NCI-H2029 (cell line): ENCODE results near the gene ARF3.
A peak's percentile ranks its signal among the peaks of the same experiment; 100 is the strongest.

Source experiments
- DNase-seq: peaks from one replicate; lab custom pipeline; 2025; lab: John Stamatoyannopoulos, UW

ARF3 gene

DNA sequence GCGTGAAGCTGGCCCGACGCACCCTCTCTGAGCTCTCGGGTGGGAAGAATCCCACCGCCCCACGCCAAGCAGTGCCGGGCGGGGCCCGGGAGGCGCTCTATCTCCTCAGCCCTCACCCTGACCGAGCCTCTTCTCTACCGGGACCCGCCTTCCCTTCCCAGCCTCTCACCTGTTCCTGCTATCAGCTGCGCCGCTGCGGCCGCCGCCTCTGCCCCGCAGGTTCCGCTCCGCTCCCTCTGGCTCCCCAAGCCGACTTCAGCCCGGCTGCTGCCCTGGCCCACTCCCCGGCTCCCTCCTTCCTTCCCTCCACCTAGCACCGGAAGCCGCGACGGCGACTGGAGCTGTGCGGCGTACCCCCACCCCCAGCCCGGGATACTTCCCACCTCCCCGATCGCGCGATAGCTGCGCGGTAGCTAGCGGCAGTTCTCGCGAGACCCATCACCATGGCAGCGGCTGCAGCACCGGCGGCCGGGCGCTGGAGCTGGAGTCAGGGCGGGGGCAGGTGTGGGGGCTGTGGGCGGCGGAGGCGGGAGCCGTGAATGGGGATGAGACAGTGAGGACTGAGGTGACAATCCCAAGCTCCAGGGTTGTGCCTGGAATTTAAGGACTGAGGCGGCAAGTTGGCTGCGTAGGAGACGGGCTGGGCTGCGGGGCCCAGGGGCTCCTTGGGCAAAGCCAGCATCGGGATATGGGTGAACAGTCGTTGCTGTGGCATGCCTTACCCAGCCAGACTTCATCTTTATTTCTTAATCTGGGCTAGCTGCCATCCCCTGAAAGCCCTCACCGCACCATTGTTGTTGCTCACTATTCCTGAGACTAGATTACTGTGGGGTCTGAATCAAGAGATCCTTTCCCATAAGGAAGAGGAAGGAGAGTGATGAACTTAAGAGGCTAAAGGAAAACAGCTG, at the start of gene ARF3:
Gene ARF3 (minus strand): TSS at position 347 of the 908 bp plus-strand sequence. CDS start 16,392 bp downstream, outside the sequence.
- DNase-seq, result peak; percentile 95

DNA sequence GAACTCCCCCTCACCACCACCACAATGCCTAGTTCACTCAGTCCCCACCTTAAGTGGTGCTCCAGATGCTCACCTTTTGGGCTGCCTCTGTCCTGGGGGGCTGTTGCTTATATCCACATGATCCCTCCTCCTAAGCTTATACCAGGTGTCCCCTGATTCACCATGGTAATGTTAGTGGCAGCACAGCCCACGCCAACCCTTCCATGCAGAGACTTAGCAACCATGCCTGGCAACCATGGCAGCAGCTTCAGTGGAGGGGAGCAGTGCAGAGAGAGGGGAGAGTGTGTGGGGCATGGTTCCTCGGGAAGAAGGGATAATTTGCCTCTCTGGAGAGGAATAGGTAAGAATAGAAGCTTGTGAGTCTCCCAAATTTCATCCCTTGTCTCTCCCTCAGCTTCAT, 43.1 kb upstream of the ARF3 start:
- no peak for DNase-seq

DNA sequence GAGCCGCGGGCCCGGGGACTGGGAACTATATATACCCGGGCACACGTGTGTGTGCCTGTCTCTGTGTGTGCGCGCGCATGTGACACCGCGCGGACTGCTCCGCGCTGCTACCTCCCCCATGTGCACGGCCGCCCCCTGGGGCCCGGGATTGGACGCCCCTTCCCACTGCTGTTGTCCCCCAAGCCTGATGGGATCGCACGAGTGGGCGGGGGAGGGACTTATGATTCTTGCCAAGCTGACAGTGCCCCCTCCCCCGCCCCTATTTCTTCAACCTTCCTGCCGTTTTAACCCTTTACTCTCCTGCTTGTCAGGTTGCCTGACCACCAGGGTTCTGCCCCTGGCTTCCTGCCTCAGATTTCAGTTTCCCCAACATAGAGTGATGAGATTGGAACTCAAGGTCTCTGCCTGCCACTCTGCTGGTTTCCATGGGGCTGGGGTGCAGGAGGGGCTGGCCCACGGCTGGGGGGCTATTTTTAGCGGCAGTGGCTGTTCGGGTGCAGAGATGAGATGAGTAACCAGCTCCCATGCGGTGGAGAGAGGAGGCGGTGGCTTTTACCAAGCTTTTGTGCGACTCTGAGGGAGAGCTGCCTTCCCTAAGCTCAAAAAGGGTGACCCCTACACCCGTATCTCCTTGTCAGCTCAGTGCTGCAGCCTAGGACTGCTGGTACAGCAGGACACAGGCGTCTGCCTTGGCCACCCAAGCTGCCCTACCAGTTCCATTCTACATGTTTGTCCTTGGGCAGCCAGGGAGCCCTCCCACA, 42.3 kb upstream of the ARF3 start, which contains the start of gene DDN:
Gene DDN (minus strand): TSS at position 5 of the 761 bp plus-strand sequence. CDS start 88 bp downstream, outside the sequence.
- no peak for DNase-seq

DNA sequence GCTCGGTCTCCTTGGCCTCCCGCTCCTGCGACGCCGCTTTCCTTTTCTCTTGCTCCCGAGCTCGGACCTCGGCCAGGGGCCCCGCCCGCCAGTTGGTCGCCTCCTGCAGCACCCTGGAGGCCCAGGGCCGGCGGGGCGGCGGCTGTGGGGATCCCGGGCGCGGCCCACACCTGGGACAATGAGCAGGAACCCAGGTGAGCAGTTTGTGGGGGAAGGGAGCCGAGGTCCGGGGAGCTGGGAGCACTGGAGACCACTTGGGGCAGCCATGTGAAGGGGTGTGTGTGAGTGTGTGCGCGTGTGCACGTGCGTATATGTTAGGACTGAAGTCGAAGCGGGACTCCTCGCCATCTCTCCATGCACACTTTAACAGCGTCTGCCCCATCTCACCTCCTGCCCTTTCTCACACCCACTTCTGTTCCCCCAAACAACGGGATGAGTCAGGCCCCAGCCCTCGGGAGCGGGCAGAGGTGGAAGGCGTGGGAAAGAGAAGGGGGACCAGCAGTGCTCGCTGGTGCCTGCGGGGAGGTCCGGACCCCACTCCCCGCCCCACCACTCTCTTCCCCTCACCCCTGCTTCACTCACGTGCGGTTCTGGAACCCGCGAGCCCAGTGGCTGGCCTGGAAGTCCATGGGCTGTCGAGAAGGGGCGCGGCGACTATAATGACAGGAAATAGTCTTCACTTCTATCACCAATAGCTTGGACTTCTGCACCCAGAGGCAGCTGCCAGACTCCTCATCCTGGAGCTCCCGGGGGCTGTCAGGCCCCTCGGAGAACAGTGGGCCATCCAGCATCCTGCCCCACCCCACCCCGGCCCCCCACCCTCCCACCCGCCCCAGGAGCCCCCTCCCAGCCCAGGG, 41.4 kb upstream of the ARF3 start:
- no peak for DNase-seq

DNA sequence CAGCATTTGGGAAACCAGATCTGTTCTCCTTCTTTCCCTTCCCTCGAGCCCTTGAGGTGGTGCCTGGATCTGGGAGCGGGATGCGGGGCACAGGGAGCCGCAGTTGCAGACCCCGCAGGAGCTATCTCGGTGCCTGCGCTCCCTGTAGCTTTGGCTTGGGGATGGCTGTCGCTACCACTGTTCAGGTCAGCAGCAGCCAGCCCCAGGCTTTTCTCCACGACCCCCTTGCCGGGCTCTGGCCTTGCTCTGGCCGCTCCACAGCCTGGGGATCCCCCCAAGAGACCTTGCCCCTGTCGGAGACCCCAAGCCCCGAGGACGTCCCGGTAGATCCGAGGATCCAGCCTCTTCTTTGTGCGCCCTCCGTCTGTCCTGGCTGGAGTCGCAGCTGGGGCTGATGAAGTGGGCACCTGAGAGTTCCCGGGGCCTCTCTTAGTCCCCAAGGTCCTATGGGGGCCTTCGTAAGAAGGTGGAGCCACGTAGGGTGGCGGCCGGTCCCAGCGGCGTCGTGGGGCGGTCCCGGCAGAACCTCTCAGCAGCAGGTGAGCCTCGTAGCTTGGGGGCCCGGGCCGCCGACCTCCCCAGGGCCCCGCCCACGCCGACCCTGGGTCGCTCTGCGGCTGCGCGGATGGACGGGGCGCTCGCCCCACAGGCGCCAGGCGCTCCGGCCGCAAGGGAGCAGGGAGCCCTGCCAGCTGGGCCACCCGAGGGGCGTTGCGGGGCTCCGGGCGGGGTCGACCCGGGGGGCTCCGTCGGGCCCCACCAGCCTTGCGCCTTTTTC, 40.6 kb upstream of the ARF3 start:
- DNase-seq, result no peak

DNA sequence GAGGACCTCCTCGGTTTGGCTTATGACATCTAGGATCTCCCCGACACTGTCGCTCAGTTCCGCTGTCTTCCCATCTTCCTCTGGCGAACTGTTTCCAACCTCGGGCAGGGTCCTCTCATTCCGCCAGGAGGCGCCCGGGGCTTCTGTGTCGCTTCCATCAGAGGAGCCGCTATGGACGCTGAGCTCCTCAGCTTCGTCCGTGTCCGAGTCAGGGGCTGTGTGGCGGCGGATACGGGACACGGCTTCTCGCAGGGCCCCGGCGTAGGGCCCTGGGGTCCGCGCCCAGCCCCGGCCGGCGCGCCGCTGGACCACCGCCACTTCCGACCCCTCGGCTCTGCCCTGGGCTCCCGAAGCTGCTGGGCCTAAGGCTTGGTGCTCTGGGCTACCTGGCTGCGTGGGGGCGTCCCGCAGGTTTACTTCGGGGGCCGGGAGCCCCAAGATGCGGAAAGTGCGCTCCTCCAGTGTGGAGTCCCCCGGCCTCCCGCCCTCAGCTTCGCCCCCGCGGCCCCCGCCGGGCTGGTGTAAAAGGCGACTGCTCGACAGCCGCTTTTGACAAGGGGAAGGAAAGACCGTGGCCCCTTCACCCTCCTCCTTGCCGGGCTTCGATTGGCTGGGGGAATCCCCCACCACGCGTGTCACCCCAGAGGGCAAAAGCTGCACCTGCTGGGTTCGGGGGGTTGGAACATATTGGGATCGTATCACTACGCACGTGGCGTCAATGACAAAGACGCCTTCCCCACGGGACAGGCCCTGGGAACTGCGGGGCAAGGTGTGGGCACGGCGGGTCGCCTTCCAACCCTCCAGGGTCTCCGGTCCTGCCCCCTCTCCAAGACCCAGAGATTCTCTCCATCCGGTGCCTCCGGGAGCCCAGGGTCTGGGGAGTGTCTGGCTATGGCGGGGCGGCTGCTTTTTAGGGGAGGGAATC, 39.8 kb upstream of the ARF3 start:
- DNase-seq, result peak; percentile 34

DNA sequence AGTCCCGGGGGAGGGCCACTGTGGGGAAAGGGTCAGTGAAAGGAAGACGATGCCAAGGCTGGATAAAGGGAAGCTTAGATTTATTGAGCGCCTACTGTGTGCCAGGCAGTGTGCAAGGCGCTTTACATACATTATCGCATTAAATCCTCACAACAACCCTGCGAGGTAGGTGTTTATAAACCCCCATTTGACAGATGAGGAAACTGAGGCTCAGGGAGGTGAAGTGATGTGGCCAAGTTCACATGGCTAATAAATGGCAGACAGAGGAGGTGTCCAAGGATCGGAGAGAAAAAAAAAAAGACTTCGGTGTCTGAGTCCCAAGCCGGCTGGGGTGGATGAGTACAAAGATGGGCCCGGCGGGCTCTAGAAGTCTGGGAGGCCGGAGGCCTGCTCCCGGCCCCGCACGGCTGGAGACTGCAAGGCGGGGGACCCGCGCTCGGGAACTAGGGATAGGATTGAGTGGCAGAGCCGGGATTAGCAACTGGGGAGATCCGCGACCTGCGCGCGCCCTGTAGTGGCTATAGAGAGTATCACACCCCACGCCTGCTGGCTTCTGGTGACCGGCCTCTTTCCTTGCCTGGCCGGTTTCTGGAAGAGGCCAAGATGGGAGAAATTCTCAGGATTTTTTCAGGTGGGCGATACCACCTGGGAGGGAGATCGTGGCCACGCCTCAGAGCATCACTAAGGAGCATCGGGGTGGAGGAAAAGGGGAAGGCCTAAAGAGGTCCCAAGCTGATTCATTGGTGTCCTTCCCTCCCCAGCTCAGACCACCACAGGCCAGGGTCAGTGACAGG, 38.0 kb upstream of the ARF3 start:
- DNase-seq, result peak; percentile 58

DNA sequence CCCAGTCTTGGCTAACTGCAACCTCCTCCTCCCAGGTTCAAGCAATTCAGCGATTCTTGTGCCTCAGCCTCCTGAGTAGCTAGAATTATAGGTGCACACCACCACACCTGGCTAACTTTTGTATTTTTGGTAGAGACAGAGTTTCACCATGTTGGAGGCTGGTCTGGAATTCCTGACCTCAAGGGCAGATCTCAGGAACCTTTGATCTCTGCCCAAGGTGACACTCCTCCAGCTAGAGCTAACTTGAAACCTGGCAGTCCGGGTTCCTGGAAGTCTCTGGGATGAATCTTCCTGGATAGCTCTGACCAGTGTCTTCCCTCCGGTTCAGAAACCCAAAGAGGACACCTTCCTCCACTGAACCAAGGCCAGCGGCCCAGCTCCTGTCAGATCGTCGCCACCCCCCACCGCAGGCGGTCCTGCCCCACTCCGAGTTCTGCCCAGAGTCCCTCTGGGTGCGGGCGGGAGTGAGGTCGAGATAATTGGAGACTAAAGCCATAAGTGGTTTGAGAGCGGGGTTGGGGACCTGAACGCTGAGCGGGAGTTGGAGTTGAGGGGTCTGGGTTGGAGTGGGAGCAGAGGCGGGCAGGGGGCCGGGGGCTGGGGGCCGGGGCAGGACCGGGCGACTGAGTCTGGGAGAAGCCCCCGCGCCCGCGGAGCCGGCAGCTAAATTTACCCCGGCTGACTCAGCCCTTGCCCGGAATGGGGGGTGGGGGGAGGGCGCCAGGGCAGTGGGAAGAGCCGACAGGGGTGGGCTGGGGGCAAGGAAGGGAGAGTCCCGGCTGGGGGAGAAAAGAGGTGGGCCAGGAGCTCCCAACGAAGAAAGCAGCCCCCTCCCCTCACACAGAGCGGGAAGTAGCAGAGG, 37.2 kb upstream of the ARF3 start:
- DNase-seq, result no peak

DNA sequence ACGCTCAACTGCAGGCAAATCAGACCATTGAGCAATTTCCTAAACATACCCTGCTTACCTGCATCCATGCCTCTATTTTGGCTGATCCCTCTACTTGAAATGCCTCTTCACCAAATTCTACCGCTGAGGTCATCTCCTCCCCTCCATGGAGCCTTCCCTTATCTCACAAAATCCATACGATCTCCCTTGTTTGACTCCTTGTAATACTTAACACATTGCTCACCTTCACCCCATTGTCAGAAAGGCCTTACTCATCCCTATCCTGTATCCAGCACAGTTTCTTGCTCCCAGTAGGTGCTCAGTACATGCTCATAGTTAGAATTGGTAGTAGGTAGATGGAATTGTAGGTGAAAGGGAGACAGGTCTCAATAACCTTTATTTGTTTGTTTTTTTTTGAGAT, 36.5 kb upstream of the ARF3 start:
- no peak for DNase-seq

DNA sequence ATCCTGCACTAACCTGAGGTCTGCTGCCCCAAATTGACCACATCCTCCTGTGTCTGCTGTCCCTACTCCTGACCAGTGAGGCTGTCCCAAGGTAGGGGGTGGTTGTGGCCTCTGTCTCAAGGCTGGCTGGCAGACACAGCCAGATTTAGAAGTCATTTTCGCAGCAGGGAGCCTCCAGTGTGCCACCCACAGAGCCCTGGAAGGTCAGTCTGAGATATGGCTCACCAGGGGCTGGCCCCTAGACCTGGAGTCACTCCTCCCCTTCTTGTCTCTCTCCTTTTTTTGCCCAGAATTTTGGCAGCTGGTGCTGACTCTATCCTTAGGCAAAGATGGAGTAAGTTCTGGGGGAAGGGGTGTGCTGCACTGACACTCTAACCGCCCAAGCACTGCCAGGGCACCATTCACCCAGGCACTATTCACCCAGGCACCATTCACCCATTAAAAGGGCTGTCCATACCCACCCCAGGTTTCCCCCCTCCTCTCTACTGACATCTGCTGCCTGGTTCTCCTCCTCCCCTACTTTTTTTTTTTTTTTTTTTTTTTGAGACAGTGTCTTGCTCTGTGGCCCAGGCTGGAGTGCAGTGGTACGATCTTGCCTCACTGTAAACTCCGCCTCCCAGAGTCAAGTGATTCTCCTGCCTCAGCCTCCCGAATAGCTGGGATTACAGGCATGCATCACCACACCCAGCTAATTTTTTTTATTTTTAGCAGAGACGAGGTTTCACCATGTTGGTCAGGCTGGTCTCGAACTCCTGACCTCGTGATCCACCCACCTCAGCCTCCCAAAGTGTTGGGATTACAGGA, 34.2 kb upstream of the ARF3 start:
- DNase-seq, result no peak

DNA sequence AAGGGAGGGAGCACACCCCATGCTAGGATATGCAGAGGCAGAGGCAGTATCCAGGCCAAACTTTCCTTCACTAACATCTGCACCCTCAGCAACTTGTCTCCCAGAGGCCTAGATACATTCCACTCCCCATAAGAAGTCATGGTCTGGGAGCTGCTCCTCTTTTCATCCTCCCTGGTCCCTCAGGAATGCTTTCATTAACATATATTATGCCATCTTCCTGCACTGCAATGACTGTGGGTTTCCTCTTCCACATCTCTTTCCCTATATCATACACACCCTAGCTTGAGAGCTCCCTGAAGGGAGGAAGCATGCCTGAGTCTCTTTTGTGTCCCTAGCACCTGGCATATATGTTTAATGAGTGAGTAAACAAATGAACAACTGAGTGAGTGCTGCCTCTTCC, 33.3 kb upstream of the ARF3 start:
- peak; percentile 64 for DNase-seq

DNA sequence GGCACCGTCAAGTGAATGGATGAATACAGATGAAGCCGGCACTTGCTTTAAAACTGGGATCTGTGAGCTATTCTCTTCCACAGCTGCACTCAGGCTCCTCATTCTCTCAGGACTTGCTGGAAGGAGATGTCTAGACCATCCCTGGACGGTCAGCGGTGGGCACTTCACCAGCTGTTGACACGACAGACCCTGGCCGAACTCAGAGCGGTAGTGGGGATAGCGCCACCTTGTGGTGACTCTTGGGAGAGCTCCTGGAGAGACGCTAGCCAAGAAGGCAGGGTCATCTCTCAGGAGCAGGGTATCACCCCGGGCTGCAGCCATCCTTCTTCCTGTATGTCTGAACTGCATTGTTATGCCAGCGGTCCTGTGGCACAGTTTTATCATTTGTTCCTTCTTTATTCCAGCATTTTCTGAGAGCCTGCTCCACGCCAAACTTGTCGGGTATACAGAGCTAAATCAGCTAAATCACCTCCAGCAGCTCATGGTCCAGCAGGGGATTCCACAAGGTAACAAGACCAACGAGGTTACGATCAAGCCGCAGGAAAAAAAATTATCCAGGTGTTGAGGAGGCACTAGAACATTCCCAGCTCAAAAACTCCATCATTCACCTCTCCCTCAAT, 30.9 kb upstream of the ARF3 start:
- no peak for DNase-seq

DNA sequence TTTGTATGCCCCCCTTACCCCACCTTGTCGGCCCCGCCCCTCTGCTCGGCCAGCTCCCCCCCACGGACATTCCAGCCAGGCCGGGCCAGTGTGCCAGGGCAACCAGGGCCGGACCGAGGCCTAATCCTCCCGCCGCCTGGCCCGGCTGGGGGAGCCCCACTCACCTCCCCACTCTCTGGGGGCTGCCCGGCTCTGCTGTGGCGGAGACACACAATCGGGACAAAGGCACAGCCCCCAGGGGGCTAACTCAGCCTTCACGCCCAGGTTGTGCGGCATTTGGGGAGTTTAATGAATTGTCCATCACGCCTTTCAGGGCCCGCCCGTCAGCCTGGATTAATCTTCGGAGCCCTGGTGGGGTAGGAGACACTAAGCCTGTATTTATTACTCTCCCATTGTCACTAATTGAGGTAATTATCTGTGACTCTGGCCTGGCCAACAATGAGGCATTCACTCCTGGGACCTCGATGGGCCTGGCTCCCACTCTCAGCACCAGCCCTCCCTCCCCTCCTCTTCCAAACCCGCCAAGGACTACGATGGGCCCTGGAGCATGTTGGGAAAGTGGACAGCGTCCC, 29.5 kb upstream of the ARF3 start:
- no peak for DNase-seq

DNA sequence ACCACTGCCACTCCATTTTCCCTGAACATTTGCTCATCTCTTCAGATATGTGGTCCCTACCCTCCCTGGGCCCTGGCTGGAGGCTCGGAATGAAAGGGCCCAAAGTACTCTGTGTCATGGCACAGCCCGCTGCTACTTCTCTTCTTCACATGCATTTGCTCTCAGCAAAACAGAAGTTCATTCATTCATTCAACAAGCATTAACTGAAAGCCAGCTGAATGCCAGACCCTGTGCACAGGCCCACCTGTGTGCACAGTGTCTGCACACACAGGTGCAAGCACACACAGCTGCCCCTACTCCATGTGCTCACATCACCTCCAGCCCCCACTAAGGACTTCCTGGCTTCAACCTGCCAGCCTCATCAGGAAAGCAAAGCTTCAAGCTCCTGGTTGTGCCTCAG, 28.6 kb upstream of the ARF3 start:
- DNase-seq, result no peak

DNA sequence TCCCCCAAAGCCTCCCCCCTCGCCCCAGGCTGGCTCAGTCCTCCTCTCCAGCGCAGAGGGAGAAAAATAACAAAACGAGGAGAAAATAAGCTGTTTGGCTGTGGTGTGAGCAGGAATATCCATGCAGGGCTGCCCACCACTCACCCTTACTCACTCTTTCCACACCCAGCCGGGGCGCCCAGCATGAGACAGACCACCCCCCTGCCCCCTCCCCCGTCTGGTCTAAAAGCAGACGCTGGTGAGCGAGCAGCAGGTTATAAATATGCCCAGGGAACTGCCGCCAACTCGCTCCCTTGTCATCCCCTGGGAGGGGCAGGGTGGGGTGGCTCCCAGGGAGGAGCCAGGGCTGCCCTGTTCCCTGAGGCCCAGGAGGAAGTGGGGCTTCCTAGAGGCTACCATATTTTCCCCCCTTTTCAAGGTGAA, 28.2 kb upstream of the ARF3 start:
- DNase-seq, result no peak

DNA sequence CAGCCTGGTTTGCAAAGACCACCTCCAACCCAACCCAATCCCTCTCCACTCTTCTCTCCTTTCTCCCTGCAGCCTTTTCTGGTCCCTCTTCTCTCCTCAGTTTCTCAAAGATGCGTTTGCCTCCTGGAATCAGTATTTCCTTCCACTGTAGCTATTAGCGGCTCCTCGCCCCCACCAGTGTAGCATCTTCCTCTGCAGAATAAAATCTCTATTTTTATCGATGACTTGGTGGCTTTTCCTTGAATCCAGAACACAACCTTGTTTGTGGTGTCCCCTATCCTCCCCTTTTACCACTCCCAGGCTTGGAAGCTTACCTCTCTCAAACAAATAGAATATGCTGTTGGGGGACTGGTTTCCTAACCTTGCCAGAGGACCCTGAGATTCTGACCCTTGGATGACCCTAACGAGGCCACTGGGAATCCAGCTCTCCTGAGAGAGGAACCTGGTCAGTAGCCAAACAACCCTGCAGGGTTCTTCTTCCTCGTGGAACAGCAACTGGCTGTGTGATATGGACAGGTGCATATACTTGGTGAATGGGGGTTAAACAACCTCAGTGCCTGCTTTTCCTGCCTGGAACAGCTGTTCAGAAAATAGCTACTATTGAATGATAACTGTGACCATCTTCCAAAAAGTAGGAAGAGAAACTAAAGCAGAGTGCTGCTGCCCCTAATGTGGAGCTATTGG, 25.3 kb upstream of the ARF3 start:
- DNase-seq, result no peak
